Common myeloid progenitor, CD34-positive (primary cell): ENCODE data around the gene THRB.
A peak's percentile ranks its signal among the peaks of the same experiment; 100 is the strongest.

Experiments used
- CTCF ChIA-PET: fragments of 350-600 bp; sonication (Branson Sonifier 250); formaldehyde crosslinking; loops from one replicate; lab custom pipeline; 2021; ENCODE audit warnings: antibody characterized with exemption; lab: Charles Lee
- POLR2A ChIA-PET: fragments of 350-600 bp; sonication (Branson Sonifier 250); formaldehyde crosslinking; loops from one replicate; lab custom pipeline; 2021; ENCODE audit warnings: antibody characterized with exemption; lab: Charles Lee
- DNase-seq, 3 donors: peaks; one replicate each; pipeline versions ENCODE4 v3.0.0 to v3.0.0-alpha.2; 2013
- H3K27ac ChIP-seq, 2 experiments: 1 replicate in 1 of 2; 2 replicates in 1 of 2; pipeline ENCODE4 v1.7.0; 2013; ENCODE audit warnings: inconsistent platforms in 2 of 2, low read length in 2 of 2, mild to moderate bottlenecking in 2 of 2, low read depth in 1 of 2, moderate library complexity in 1 of 2; ENCODE audit not compliant: severe bottlenecking in 2 of 2, insufficient read depth in 1 of 2, poor library complexity in 1 of 2
- H3K27me3 ChIP-seq, 5 experiments: replicated peaks in 2 of 5; 1 replicate in 3 of 5; 2 replicates in 2 of 5; pipeline versions ENCODE4 v1.6.1 to v1.7.0; 2013; ENCODE audit warnings: low read length in 4 of 5, mild to moderate bottlenecking in 2 of 5, moderate library complexity in 2 of 5, inconsistent platforms in 1 of 5; ENCODE audit not compliant: insufficient read depth in 5 of 5, control insufficient read depth in 4 of 5
- H3K36me3 ChIP-seq, 4 experiments: 1 replicate in 2 of 4; 2 replicates in 2 of 4; pipeline versions ENCODE4 v1.6.1 to v1.7.0; 2013; ENCODE audit warnings: low read length in 3 of 4, control low read depth in 1 of 4, mild to moderate bottlenecking in 1 of 4; ENCODE audit not compliant: control insufficient read depth in 4 of 4, insufficient read depth in 4 of 4
- H3K4me1 ChIP-seq, 4 experiments: 1 replicate in 3 of 4; 2 replicates in 1 of 4; pipeline versions ENCODE4 v1.6.1 to v1.7.1; 2013; ENCODE audit warnings: low read length in 3 of 4, mild to moderate bottlenecking in 3 of 4, control low read depth in 1 of 4, inconsistent platforms in 1 of 4, moderate library complexity in 1 of 4; ENCODE audit not compliant: control insufficient read depth in 4 of 4, insufficient read depth in 4 of 4; ENCODE audit errors: control extremely low read depth in 1 of 4
- H3K4me3 ChIP-seq, 7 experiments: 1 replicate in 4 of 7; 2 replicates in 3 of 7; pipeline versions ENCODE4 v1.5.1 to v1.7.0; 2013; ENCODE audit warnings: mild to moderate bottlenecking in 7 of 7, low read length in 6 of 7, moderate library complexity in 6 of 7, inconsistent platforms in 2 of 7, low read depth in 2 of 7, control low read depth in 1 of 7; ENCODE audit not compliant: insufficient read depth in 4 of 7, control insufficient read depth in 1 of 7; ENCODE audit errors: extremely low read depth in 1 of 7
- H3K9me3 ChIP-seq, 5 experiments: 1 replicate in 4 of 5; 2 replicates in 1 of 5; pipeline versions ENCODE4 v1.6.1 to v1.7.1; 2013; ENCODE audit warnings: low read length in 4 of 5, mild to moderate bottlenecking in 2 of 5, inconsistent platforms in 1 of 5, low read depth in 1 of 5, moderate library complexity in 1 of 5; ENCODE audit not compliant: control insufficient read depth in 4 of 5, insufficient read depth in 2 of 5; ENCODE audit errors: control extremely low read depth in 1 of 5
- WGBS: methylation state at CpG from one replicate; pipeline ENCODE4 v1.1.5; 2013; ENCODE audit not compliant: insufficient coverage; 5-methylcytosine and 5-hydroxymethylcytosine counted together

The THRB gene

GRCh38 chr3:24224666-24225384 lies 269.8 kb downstream of the THRB start:
- H3K4me3 ChIP-seq = no peak overlapping the region
- peaks cover 0 to 14% (median 8%) of the 10 kb centered on the region in 4 experiments for H3K4me1 ChIP-seq
- H3K9me3 ChIP-seq = no peaks in the 10 kb centered on the region
- ChIA-PET CTCF (interaction anchor here (1.0 to 2.6 kb wide), 5 partner anchors 12 to 46 kb away, joined by 3 to 14 read pairs (median 4); no protein-coding TSS in a partner anchor), POLR2A (interaction anchor here (0.6 kb wide), 1 partner anchor 348 kb away, joined by 3 read pairs; no protein-coding TSS in a partner anchor)
- H3K27ac ChIP-seq = peak overlapping the region in 1 of 2 experiments; percentile 44
- DNase-seq = peak in 2 of 3 donors; percentile 14 to 41
- 72% methylated on average over 2 of the region's 4 CpGs for WGBS
- no peaks in the 10 kb centered on the region for H3K27me3 ChIP-seq
- H3K36me3 ChIP-seq = peaks cover 0 to 5% (median 0%) of the 10 kb centered on the region in 4 experiments

DNA sequence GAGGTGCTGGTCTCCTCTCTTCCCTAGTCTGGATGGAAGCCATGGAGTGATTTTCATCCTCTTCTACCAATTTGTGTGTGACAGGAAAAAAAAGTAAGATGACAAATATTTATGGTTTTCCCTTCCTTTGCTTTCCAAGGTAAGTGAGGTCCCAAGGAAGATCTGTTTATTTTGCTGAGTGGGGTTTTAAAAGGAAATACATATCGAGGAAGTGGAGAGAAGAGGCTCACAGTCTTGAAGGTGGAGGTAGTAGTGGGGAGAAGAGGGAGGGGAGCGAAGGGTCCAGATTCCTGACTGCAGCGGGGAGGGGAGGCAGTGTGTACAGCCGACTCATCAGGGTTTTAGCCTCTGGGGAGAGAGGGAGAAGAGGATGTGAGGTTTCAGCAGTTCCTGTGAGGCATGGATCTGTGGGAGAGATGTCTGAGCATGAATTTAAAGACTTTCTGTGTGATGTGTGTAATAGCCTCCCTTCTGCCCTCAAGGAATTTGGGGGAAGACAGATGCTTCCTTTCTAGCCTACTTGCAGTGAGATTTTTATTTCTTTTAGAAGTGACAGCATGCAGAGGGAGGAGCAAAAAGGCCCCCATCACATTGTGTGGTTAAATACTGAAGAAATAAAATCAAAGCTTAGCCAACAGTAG lies 272.4 kb downstream of the THRB start:
- H3K4me3 ChIP-seq = no peak overlapping the region
- H3K9me3 ChIP-seq = no peaks in the 10 kb centered on the region

DNA sequence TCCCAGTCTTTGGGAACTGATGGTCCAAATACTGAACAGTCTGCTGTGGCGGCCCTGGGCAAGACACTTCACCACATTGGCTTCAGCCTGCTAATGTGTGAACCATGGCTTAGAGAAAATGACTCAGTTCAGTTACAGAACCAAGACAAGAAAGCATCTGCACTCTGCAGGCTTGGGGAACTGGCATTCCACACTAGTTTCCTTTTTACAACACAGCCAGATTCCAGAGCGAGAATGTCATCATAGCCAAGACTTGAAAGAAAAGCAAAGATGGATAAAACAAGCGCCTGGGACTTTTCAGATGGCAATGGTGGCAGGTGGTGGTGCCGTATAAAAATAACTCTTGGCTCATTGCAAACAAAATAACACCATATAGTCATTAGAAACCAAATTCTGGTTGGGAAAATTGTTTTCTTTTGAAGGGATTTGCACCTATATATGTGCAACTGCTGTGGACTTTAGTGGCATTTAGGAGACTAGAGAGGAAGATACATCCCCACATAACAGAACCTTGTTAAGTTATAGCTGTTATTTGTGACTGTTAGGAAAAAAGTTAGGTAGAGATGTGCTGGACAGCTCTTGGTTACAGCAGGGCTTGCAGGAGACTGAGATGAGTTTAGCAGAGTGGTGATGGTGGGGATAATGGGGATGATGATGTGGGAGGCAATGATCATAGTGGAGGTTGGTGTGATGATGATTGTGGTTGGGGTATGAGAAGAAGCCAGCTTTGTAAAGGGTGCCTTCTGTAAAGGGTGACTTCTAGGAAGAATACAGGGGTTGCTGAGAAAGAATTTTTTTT lies 273.6 kb downstream of the THRB start:
- no CpG with 5 or more reads among the region's 4 CpGs for WGBS
- Histone ChIP-seq H3K4me3 (no peak overlapping the region), H3K9me3 (no peaks in the 10 kb centered on the region), H3K36me3 (no peaks in the 10 kb centered on the region), H3K27ac (no peak overlapping the region), H3K4me1 (peaks cover 0 to 14% (median 8%) of the 10 kb centered on the region in 4 experiments), H3K27me3 (no peaks in the 10 kb centered on the region)
- DNase-seq = no peak
- CTCF ChIA-PET = interaction anchor here (1.4 kb wide), 1 partner anchor 16 kb away, joined by 3 read pairs; no protein-coding TSS in a partner anchor
- POLR2A ChIA-PET = no interaction called here

More for the DNA sequence above, 272.4 kb downstream of the THRB start:
- WGBS = 71% methylated on average over 3 of the region's 4 CpGs
- ChIA-PET POLR2A (no interaction called here), CTCF (interaction anchor here (1.4 kb wide), 1 partner anchor 15 kb away, joined by 3 read pairs; no protein-coding TSS in a partner anchor)
- Histone ChIP-seq H3K4me1 (peaks cover 0 to 14% (median 8%) of the 10 kb centered on the region in 4 experiments), H3K27me3 (no peaks in the 10 kb centered on the region), H3K36me3 (peaks cover 0 to 3% (median 0%) of the 10 kb centered on the region in 4 experiments), H3K27ac (no peak overlapping the region)
- peak in 2 of 3 donors; percentile 26 to 57 for DNase-seq

- Histone ChIP-seq H3K9me3 (no peaks in the 10 kb centered on the region), H3K36me3 (no peaks in the 10 kb centered on the region), H3K4me1 (no peaks in the 10 kb centered on the region), H3K27ac (no peak overlapping the region), H3K27me3 (no peaks in the 10 kb centered on the region), H3K4me3 (no peak overlapping the region)
- DNase-seq = no peak
- 100% methylated on average over 2 of the region's 2 CpGs for WGBS
- CTCF ChIA-PET = no interaction called here
- POLR2A ChIA-PET = no interaction called here
These were observed 279.1 kb downstream of the THRB start for GRCh38 chr3:24215502-24215901.

- POLR2A ChIA-PET = no interaction called here
- Histone ChIP-seq H3K36me3 (no peaks in the 10 kb centered on the region), H3K4me3 (no peak overlapping the region), H3K27ac (no peak overlapping the region), H3K27me3 (no peaks in the 10 kb centered on the region), H3K9me3 (peaks cover 0 to 2% (median 0%) of the 10 kb centered on the region in 5 experiments), H3K4me1 (no peaks in the 10 kb centered on the region)
- no peak for DNase-seq
- CTCF ChIA-PET = interaction anchor here (0.6 kb wide), 1 partner anchor 53 kb away, joined by 3 read pairs; no protein-coding TSS in a partner anchor
- WGBS = 95% methylated on average over 2 of the region's 3 CpGs
These were observed 283.3 kb downstream of the THRB start for GRCh38 chr3:24211381-24211780.

DNA sequence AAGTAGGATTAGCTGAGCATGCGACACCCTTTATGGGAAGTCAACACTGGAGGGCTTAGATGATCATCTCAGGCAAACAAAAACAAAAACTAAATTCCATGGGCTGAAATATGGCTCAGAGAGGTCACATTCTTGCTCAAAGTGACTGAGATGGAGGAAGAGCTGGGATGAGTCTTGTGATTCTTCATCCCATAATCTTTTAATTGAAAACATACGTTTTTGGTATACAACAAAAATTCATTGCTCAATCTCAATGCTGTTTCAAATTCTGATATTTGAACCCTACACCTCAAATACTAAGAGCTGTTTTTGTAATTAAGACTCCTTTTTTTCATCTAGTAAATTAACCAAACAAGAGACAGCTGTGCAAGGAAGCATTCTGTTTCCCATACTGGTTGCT lies 292.6 kb downstream of the THRB start:
- Histone ChIP-seq H3K4me3 (no peak overlapping the region), H3K4me1 (no peaks in the 10 kb centered on the region), H3K36me3 (no peaks in the 10 kb centered on the region), H3K9me3 (peaks cover 0 to 4% (median 0%) of the 10 kb centered on the region in 5 experiments), H3K27ac (no peak overlapping the region), H3K27me3 (no peaks in the 10 kb centered on the region)
- DNase-seq = no peak
- ChIA-PET CTCF (interaction anchor here (2.4 kb wide), 1 partner anchor 16 kb away, joined by 11 read pairs; no protein-coding TSS in a partner anchor), POLR2A (no interaction called here)
- 100% methylated on average over 1 of the region's 2 CpGs for WGBS
